Loucy (cell line): ENCODE results near the gene CCDC167.

Experiments used
- EZH2phosphoT487 ChIP-seq: fragments of 200-600 bp; IDR thresholded peaks from 2 replicates; pipeline ENCODE4 v1.6.1; 2018; ENCODE audit warnings: antibody characterized with exemption, mild to moderate bottlenecking, moderate library complexity, borderline replicate concordance
- TF ChIP-seq, protein P1 (sequence below): fragments of 200-600 bp; sonication (generic); conservative IDR thresholded peaks from 2 replicates; pipeline ENCODE4 v1.5.1; 2014; ENCODE audit warnings: mild to moderate bottlenecking, antibody characterized with exemption, low read length

GRCh38 chr6:37547564-37548061 lies 47.9 kb upstream of the CCDC167 start:
- TF ChIP-seq, protein P1, sequence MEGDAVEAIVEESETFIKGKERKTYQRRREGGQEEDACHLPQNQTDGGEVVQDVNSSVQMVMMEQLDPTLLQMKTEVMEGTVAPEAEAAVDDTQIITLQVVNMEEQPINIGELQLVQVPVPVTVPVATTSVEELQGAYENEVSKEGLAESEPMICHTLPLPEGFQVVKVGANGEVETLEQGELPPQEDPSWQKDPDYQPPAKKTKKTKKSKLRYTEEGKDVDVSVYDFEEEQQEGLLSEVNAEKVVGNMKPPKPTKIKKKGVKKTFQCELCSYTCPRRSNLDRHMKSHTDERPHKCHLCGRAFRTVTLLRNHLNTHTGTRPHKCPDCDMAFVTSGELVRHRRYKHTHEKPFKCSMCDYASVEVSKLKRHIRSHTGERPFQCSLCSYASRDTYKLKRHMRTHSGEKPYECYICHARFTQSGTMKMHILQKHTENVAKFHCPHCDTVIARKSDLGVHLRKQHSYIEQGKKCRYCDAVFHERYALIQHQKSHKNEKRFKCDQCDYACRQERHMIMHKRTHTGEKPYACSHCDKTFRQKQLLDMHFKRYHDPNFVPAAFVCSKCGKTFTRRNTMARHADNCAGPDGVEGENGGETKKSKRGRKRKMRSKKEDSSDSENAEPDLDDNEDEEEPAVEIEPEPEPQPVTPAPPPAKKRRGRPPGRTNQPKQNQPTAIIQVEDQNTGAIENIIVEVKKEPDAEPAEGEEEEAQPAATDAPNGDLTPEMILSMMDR: no peak
- TF ChIP-seq EZH2phosphoT487: no peak
